GM23338 (cell line): Measurements from ENCODE around the gene MPP7. TPM values are rescaled to one million over a fixed set of nuclear protein-coding genes. Genes with fewer than 3 reads are reported as not detected.

Experiments
- ATAC-seq: fragments of 200-7000 bp; cut with Tn5 transposase; 3 replicates; pipeline ENCODE4 v1.9.1; 2020
- DNase-seq: peaks from one replicate; pipeline ENCODE4 v3.0.0-alpha.2; 2015; ENCODE audit warnings: low spot score
- H2AFZ ChIP-seq: fragments of 200-600 bp; sonication (generic); 2 replicates; pipeline ENCODE4 v1.8.0; 2016; ENCODE audit warnings: antibody characterized with exemption, mild to moderate bottlenecking, moderate library complexity
- H3F3A ChIP-seq: fragments of 200-600 bp; sonication (generic); replicated peaks from 2 replicates; pipeline ENCODE4 v1.8.0; 2017; ENCODE audit warnings: antibody characterized with exemption, mixed run types, low read depth
- H3K27ac ChIP-seq: fragments of 200-600 bp; sonication (generic); 2 replicates; pipeline ENCODE4 v1.6.1; 2016; ENCODE audit warnings: low read depth
- H3K27me3 ChIP-seq: fragments of 200-600 bp; sonication (generic); 2 replicates; pipeline ENCODE4 v1.8.0; 2016; ENCODE audit warnings: mild to moderate bottlenecking, mixed run types, moderate library complexity; ENCODE audit not compliant: insufficient read depth
- H3K36me3 ChIP-seq: fragments of 200-600 bp; sonication (generic); 2 replicates; pipeline ENCODE4 v1.8.0; 2016; ENCODE audit warnings: mild to moderate bottlenecking; ENCODE audit not compliant: insufficient read depth
- H3K4me1 ChIP-seq: fragments of 200-600 bp; sonication (generic); 2 replicates; pipeline ENCODE4 v1.8.0; 2016; ENCODE audit warnings: mild to moderate bottlenecking, moderate library complexity; ENCODE audit not compliant: insufficient read depth
- H3K4me2 ChIP-seq: fragments of 200-600 bp; sonication (generic); 2 replicates; pipeline ENCODE4 v1.7.1; 2017; ENCODE audit warnings: mixed run types
- H3K4me3 ChIP-seq: fragments of 200-600 bp; sonication (generic); 2 replicates; pipeline ENCODE4 v1.6.1; 2016; ENCODE audit warnings: mixed run types
- H3K79me2 ChIP-seq: fragments of 200-600 bp; sonication (generic); replicated peaks from 2 replicates; pipeline ENCODE4 v1.8.0; 2017; ENCODE audit warnings: mild to moderate bottlenecking; ENCODE audit not compliant: insufficient read depth
- H3K9me2 ChIP-seq: fragments of 200-600 bp; sonication (generic); 2 replicates; pipeline ENCODE4 v1.8.0; 2017; ENCODE audit not compliant: insufficient read depth
- H4K20me1 ChIP-seq: fragments of 200-600 bp; sonication (generic); replicated peaks from 2 replicates; pipeline ENCODE4 v1.8.0; 2017; ENCODE audit warnings: mild to moderate bottlenecking; ENCODE audit not compliant: insufficient read depth
- H3K27ac Mint-ChIP-seq: 2 replicates; pipeline ENCODE4 v1.8.0; 2020; ENCODE audit warnings: inconsistent platforms, mild to moderate bottlenecking, moderate library complexity, mixed read lengths
- H3K27me3 Mint-ChIP-seq: 3 replicates; pipeline ENCODE4 v1.8.0; 2022; ENCODE audit warnings: low read depth, mild to moderate bottlenecking, moderate library complexity, mixed read lengths, inconsistent platforms; ENCODE audit not compliant: insufficient read depth, poor library complexity
- H3K36me3 Mint-ChIP-seq: 3 replicates; pipeline ENCODE4 v1.8.0; 2021; ENCODE audit warnings: low read depth, mild to moderate bottlenecking, inconsistent platforms, moderate library complexity, mixed read lengths
- H3K4me1 Mint-ChIP-seq: 3 replicates; pipeline ENCODE4 v1.8.0; 2020; ENCODE audit warnings: mild to moderate bottlenecking, inconsistent platforms, mixed read lengths
- H3K4me3 Mint-ChIP-seq: 3 replicates; pipeline ENCODE4 v1.8.0; 2021; ENCODE audit warnings: moderate library complexity, mild to moderate bottlenecking, inconsistent platforms, mixed read lengths
- H3K9me3 Mint-ChIP-seq: 3 replicates; pipeline ENCODE4 v1.8.0; 2020; ENCODE audit warnings: moderate library complexity, mild to moderate bottlenecking, inconsistent platforms, mixed read lengths
- EZH2 ChIP-seq: fragments of 200-600 bp; sonication (generic); IDR thresholded peaks from one replicate; pipeline ENCODE4 v1.8.0; 2017; ENCODE audit warnings: antibody characterized with exemption, mild to moderate bottlenecking, low read depth; ENCODE audit not compliant: unreplicated experiment
- EZH2phosphoT487 ChIP-seq: fragments of 200-600 bp; sonication (generic); IDR thresholded peaks from one replicate; pipeline ENCODE4 v1.8.1; 2018; ENCODE audit warnings: antibody characterized with exemption; ENCODE audit not compliant: unreplicated experiment
- JUNB ChIP-seq: IDR thresholded peaks from one replicate; pipeline ENCODE4 v1.6.1; 2016; ENCODE audit warnings: antibody characterized with exemption; ENCODE audit not compliant: unreplicated experiment
- NANOG ChIP-seq: IDR thresholded peaks from 2 replicates; pipeline ENCODE4 v1.6.1; 2016; ENCODE audit warnings: antibody characterized with exemption, borderline replicate concordance
- ZNF114 ChIP-seq: fragments of 250-450 bp; sonication (Bioruptor Pico); IDR thresholded peaks from 2 replicates; pipeline ENCODE4 v1.5.0; 2020; ENCODE audit warnings: mild to moderate bottlenecking, moderate library complexity
- polyA plus RNA-seq: library from polyadenylated mRNA; unstranded; fragments of >200 nt; fragmentation: Nextera tagmentation; extraction: Ambion mirVana; gene quantifications from 2 replicates; pipeline ENCODE4 v1.2.1, GENCODE V29; 2016
- total RNA-seq: library from RNA; depleted of rRNA; stranded (reverse); fragments of >200 nt; shearing (Covaris generic); gene quantifications from 2 replicates; pipeline ENCODE4 v1.2.3, GENCODE V29; 2014
- TF ChIP-seq, protein P1 (sequence below): fragments of 250-450 bp; sonication (Bioruptor Pico); IDR thresholded peaks from 2 replicates; pipeline ENCODE4 v1.5.0; 2020; ENCODE audit warnings: mild to moderate bottlenecking, moderate library complexity
- TF ChIP-seq, protein P2 (sequence below): IDR thresholded peaks from 2 replicates; pipeline ENCODE4 v1.6.1; 2016; ENCODE audit warnings: antibody characterized with exemption
- TF ChIP-seq, protein P3 (sequence below): IDR thresholded peaks from one replicate; pipeline ENCODE4 v1.6.1; 2018; ENCODE audit warnings: antibody characterized with exemption; ENCODE audit not compliant: unreplicated experiment
- TF ChIP-seq, protein P4 (sequence below), 2 experiments: fragments of 200-600 bp in 1 of 2; sonication (generic) in 1 of 2; conservative IDR thresholded peaks; 2 replicates each; pipeline versions ENCODE4 v1.5.1 to v1.6.1; 2016 to 2017; ENCODE audit warnings: antibody characterized with exemption in 2 of 2, low read depth in 2 of 2, mild to moderate bottlenecking in 2 of 2, moderate library complexity in 1 of 2

The MPP7 gene
- total and polyA plus RNA-seq, 2 experiments from 2014 or later: 5.0 to 8.0 TPM

DNA sequence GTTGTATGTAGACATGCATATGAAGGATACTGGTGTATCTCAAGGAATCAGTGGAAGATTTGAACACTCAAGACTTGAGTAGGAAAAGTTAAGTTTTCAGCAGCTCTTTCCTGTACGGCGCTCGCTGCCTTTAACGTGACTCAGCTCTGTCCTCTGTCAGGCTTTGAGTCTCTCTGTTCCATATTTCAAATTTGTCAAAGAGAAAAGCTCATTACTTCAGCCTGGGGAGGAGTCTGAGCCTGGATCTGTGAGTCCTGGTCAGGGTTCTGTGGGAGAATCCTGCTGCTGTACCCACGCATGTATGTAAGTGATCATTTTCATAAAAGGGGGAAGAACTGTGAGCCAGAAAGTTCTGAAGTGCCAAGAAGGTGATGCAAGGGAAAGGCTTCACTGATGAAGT is 13.8 kb upstream of the MPP7 start:
- H3K27ac ChIP-seq: no peak overlapping the region
- no peaks in the 10 kb centered on the region for H4K20me1 ChIP-seq
- no peaks in the 10 kb centered on the region for H3K36me3 Mint-ChIP-seq
- no peaks in the 10 kb centered on the region for H3K27me3 ChIP-seq
- H3K4me1 ChIP-seq: no peaks in the 10 kb centered on the region
- no peak overlapping the region for H3K27ac Mint-ChIP-seq
- no peak for ATAC-seq
- H3K79me2 ChIP-seq: no peaks in the 10 kb centered on the region
- no peaks in the 10 kb centered on the region for H3K36me3 ChIP-seq
- no peak overlapping the region for H2AFZ ChIP-seq
- no peaks in the 10 kb centered on the region for H3K4me1 Mint-ChIP-seq
- H3K27me3 Mint-ChIP-seq: peaks cover 4% of the 10 kb centered on the region
- TF ChIP-seq ZNF114 (CRISPR knock-in tag): no peak
- TF ChIP-seq, protein P1, sequence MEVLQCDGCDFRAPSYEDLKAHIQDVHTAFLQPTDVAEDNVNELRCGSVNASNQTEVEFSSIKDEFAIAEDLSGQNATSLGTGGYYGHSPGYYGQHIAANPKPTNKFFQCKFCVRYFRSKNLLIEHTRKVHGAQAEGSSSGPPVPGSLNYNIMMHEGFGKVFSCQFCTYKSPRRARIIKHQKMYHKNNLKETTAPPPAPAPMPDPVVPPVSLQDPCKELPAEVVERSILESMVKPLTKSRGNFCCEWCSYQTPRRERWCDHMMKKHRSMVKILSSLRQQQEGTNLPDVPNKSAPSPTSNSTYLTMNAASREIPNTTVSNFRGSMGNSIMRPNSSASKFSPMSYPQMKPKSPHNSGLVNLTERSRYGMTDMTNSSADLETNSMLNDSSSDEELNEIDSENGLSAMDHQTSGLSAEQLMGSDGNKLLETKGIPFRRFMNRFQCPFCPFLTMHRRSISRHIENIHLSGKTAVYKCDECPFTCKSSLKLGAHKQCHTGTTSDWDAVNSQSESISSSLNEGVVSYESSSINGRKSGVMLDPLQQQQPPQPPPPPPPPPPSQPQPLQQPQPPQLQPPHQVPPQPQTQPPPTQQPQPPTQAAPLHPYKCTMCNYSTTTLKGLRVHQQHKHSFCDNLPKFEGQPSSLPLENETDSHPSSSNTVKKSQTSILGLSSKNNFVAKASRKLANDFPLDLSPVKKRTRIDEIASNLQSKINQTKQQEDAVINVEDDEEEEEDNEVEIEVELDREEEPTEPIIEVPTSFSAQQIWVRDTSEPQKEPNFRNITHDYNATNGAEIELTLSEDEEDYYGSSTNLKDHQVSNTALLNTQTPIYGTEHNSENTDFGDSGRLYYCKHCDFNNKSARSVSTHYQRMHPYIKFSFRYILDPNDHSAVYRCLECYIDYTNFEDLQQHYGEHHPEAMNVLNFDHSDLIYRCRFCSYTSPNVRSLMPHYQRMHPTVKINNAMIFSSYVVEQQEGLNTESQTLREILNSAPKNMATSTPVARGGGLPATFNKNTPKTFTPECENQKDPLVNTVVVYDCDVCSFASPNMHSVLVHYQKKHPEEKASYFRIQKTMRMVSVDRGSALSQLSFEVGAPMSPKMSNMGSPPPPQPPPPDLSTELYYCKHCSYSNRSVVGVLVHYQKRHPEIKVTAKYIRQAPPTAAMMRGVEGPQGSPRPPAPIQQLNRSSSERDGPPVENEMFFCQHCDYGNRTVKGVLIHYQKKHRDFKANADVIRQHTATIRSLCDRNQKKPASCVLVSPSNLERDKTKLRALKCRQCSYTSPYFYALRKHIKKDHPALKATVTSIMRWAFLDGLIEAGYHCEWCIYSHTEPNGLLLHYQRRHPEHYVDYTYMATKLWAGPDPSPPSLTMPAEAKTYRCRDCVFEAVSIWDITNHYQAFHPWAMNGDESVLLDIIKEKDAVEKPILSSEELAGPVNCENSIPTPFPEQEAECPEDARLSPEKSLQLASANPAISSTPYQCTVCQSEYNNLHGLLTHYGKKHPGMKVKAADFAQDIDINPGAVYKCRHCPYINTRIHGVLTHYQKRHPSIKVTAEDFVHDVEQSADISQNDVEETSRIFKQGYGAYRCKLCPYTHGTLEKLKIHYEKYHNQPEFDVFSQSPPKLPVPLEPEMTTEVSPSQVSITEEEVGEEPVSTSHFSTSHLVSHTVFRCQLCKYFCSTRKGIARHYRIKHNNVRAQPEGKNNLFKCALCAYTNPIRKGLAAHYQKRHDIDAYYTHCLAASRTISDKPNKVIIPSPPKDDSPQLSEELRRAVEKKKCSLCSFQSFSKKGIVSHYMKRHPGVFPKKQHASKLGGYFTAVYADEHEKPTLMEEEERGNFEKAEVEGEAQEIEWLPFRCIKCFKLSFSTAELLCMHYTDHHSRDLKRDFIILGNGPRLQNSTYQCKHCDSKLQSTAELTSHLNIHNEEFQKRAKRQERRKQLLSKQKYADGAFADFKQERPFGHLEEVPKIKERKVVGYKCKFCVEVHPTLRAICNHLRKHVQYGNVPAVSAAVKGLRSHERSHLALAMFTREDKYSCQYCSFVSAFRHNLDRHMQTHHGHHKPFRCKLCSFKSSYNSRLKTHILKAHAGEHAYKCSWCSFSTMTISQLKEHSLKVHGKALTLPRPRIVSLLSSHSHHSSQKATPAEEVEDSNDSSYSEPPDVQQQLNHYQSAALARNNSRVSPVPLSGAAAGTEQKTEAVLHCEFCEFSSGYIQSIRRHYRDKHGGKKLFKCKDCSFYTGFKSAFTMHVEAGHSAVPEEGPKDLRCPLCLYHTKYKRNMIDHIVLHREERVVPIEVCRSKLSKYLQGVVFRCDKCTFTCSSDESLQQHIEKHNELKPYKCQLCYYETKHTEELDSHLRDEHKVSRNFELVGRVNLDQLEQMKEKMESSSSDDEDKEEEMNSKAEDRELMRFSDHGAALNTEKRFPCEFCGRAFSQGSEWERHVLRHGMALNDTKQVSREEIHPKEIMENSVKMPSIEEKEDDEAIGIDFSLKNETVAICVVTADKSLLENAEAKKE: no peak
- TF ChIP-seq, protein P2, sequence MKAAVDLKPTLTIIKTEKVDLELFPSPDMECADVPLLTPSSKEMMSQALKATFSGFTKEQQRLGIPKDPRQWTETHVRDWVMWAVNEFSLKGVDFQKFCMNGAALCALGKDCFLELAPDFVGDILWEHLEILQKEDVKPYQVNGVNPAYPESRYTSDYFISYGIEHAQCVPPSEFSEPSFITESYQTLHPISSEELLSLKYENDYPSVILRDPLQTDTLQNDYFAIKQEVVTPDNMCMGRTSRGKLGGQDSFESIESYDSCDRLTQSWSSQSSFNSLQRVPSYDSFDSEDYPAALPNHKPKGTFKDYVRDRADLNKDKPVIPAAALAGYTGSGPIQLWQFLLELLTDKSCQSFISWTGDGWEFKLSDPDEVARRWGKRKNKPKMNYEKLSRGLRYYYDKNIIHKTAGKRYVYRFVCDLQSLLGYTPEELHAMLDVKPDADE: no peak
- TF ChIP-seq NANOG: no peak
- no peak for TF ChIP-seq JUNB
- no peak for TF ChIP-seq EZH2
- no peak for TF ChIP-seq EZH2phosphoT487
- TF ChIP-seq, protein P3, sequence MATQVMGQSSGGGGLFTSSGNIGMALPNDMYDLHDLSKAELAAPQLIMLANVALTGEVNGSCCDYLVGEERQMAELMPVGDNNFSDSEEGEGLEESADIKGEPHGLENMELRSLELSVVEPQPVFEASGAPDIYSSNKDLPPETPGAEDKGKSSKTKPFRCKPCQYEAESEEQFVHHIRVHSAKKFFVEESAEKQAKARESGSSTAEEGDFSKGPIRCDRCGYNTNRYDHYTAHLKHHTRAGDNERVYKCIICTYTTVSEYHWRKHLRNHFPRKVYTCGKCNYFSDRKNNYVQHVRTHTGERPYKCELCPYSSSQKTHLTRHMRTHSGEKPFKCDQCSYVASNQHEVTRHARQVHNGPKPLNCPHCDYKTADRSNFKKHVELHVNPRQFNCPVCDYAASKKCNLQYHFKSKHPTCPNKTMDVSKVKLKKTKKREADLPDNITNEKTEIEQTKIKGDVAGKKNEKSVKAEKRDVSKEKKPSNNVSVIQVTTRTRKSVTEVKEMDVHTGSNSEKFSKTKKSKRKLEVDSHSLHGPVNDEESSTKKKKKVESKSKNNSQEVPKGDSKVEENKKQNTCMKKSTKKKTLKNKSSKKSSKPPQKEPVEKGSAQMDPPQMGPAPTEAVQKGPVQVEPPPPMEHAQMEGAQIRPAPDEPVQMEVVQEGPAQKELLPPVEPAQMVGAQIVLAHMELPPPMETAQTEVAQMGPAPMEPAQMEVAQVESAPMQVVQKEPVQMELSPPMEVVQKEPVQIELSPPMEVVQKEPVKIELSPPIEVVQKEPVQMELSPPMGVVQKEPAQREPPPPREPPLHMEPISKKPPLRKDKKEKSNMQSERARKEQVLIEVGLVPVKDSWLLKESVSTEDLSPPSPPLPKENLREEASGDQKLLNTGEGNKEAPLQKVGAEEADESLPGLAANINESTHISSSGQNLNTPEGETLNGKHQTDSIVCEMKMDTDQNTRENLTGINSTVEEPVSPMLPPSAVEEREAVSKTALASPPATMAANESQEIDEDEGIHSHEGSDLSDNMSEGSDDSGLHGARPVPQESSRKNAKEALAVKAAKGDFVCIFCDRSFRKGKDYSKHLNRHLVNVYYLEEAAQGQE: no peak
- TF ChIP-seq, protein P4, sequence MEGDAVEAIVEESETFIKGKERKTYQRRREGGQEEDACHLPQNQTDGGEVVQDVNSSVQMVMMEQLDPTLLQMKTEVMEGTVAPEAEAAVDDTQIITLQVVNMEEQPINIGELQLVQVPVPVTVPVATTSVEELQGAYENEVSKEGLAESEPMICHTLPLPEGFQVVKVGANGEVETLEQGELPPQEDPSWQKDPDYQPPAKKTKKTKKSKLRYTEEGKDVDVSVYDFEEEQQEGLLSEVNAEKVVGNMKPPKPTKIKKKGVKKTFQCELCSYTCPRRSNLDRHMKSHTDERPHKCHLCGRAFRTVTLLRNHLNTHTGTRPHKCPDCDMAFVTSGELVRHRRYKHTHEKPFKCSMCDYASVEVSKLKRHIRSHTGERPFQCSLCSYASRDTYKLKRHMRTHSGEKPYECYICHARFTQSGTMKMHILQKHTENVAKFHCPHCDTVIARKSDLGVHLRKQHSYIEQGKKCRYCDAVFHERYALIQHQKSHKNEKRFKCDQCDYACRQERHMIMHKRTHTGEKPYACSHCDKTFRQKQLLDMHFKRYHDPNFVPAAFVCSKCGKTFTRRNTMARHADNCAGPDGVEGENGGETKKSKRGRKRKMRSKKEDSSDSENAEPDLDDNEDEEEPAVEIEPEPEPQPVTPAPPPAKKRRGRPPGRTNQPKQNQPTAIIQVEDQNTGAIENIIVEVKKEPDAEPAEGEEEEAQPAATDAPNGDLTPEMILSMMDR (conservative IDR thresholded peaks at IDR 0.05; ENCODE audit: low read depth in 2 of 2): no peak
- no peak overlapping the region for H3K4me3 ChIP-seq
- H3K4me2 ChIP-seq: no peak overlapping the region
- no peaks in the 10 kb centered on the region for H3K9me2 ChIP-seq
- H3F3A ChIP-seq: no peaks in the 10 kb centered on the region
- no peak for DNase-seq
- no peaks in the 10 kb centered on the region for H3K9me3 Mint-ChIP-seq
- H3K4me3 Mint-ChIP-seq: no peak overlapping the region
